ENCODE results near the gene JADE3. TPM values are rescaled to one million over a fixed set of nuclear protein-coding genes. Genes with fewer than 3 reads are reported as not detected.

JADE3 gene
- 7.4 TPM for total RNA-seq

GRCh38 chrX:46912098-46912602 is at the start of gene JADE3:
Gene JADE3, plus strand, starts transcription at chrX:46912421. Its CDS starts 72,474 bp downstream, at chrX:46984895.
- intact Hi-C loops (cut with DNase I): no loop called here

DNA sequence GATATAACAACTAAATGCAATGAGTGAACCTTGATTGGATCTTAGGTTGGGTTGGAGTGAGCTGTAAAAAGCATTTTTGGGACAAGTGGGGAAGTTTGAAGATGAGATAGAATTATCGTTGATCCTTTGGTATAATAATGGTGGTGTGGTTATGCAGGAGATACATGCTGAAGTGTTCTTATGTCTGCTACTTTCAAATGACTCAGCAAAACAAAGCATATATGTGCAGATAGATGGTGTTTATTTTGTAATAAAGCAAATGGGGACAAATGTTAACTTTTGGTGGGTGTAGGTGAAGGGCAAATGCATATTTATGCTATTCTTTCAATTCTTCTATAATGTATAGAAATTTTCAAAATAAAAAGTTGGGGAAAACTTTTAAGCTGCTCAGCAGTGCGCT is 49.1 kb upstream of the JADE3 start:
- ATAC-seq: no peak
- intact Hi-C loops (cut with DNase I): no loop called here
- DNase-seq (ENCODE audit: low spot score): no peak

More at GRCh38 chrX:46912098-46912602, at the start of gene JADE3:
- DNase-seq (ENCODE audit: low spot score) (peak; percentile 81), ATAC-seq (peak; percentile 95)

DNA sequence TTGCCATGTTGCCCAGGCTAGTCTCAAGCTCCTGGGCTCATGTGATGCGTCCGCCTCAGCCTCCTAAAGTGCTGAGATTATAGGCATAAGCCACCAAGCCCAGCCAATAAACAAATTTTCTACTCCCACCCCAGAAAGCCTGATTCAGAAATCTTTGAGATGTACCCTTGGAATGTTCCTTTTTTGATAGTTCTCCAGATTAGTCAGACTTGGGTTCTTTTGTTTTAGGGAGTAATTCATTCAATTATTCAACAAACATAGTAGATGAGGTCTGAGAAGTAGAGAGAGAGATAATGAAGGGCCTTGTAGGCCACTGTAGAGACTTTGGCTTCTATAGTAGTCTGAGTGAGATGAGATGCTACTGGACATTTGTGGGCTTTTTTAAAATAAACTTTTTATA is 47.6 kb upstream of the JADE3 start:
- DNase-seq (ENCODE audit: low spot score) (no peak), ATAC-seq (no peak)
- intact Hi-C loops (cut with DNase I): no loop called here

GRCh38 chrX:46865281-46865680 is 46.9 kb upstream of the JADE3 start:
- intact Hi-C loops (cut with DNase I): no loop called here
- DNase-seq (ENCODE audit: low spot score) (no peak), ATAC-seq (no peak)

DNA sequence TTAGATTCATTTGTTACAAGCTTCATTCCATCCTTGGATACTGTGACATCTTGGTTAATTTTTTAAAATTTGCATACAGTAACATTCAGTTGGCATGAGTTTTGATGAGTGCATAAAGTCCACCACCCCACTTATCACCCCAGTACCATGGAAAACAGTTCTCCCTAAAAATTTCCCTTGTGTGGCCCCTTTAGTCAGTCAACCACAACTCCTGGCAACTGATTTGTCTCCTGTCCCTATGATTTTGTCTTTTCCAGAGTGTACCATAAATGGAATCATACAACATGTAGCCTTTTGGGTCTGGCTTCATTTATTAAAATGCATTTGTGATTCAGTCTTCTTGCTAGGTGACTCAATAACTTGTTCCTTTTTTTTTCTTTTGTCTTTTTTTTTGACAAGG is 45.5 kb upstream of the JADE3 start:
- ATAC-seq: no peak
- intact Hi-C loops (cut with DNase I): no loop called here
- no peak for DNase-seq (ENCODE audit: low spot score)

- DNase-seq (ENCODE audit: low spot score) (no peak), ATAC-seq (no peak)
- intact Hi-C loops (cut with DNase I): no loop called here
These were observed 38.5 kb upstream of the JADE3 start for GRCh38 chrX:46873746-46874145.

GRCh38 chrX:46876901-46877300 is 35.3 kb upstream of the JADE3 start:
- no peak for ATAC-seq
- intact Hi-C loops (cut with DNase I): no loop called here
- DNase-seq (ENCODE audit: low spot score): no peak

DNA sequence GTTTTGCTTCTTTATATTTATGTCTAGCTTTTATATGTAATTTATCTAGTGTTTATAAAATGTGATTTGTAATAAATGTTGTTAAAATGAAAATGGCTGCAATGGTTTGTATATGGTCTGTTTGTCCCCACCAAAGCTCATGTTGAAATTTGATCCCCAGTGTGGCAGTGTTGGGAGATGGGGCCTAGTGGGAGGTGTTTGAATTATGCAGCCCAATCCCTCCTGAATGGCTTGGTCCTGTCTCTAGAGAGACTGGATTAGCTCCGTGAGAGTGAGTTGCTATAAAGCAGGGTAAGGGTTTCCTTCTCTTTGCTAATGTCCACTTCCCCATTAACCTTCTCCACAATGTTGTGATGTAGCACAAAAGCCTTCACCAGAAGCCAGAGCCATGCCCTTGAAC is 30.0 kb upstream of the JADE3 start:
- no peak for ATAC-seq
- DNase-seq (ENCODE audit: low spot score): no peak
- intact Hi-C loops (cut with DNase I): no loop called here

DNA sequence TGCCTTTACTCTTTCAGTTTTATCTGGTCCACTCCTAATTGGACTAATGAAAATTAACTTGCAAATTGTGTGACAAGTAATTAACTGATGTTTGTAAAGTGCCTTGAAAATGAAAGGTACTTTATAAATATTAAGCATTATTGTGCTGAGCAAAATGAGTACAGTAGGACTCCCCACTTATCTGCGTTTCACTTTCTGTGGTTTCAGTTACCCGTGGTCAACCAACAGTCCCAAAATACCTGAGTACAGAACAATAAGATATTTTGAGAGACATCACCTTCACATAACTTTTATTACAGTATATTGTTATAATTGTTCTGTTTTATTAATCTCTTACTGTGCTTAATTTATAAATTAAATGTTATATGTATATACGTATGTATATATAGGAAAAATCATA is 27.4 kb upstream of the JADE3 start:
- DNase-seq (ENCODE audit: low spot score) (no peak), ATAC-seq (no peak)
- intact Hi-C loops (cut with DNase I): no loop called here

- no peak for ATAC-seq
- no peak for DNase-seq (ENCODE audit: low spot score)
- intact Hi-C loops (cut with DNase I): no loop called here
These were observed 14.0 kb upstream of the JADE3 start for GRCh38 chrX:46898207-46898606.

GRCh38 chrX:46903458-46904242 is 8.6 kb upstream of the JADE3 start:
- intact Hi-C loops (cut with DNase I): no loop called here
- DNase-seq (ENCODE audit: low spot score) (peak; percentile 84), ATAC-seq (peak; percentile 99)

DNA sequence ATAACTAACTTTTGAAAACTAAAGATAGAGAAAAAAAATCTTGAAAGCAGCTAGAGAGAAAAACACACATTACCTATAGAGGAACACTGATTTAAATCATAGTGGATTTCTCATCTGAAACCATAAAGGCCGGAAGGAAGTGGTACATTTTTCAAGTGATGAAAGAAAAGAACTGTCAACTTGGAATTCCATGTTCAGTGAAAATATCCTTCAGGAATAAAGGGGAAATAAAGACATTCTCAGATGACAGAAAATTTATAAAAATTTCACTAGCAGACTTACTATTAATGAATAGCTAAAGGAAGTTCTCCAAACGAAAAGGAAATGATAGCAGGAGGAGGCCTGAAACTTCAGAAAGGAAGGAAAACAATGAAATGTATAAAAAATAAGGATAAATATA is 7.6 kb upstream of the JADE3 start:
- DNase-seq (ENCODE audit: low spot score) (no peak), ATAC-seq (no peak)
- intact Hi-C loops (cut with DNase I): no loop called here

DNA sequence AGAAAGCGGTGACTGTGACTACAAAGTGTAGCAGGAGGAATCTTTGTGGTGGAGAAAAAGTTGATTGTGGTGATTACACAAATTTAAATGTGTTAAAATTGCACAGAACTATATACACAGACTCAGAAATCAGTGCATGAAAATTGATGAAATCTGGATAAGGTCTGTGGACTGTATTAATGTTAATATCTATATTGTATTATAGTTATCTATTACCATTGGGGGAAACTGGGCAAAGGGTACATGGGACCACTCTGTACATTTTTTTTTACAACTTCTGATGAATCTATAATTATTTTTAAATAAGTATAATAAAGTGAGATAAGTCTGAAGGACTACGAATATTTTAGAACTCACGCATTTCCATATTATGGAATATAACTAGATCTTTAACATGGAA is 1.8 kb upstream of the JADE3 start:
- DNase-seq (ENCODE audit: low spot score): no peak
- intact Hi-C loops (cut with DNase I): no loop called here
- ATAC-seq: no peak

- ATAC-seq: peak; percentile 57
- DNase-seq (ENCODE audit: low spot score): peak; percentile 59
- intact Hi-C loops (cut with DNase I): no loop called here
These were observed 626 bp downstream of the JADE3 start for GRCh38 chrX:46912603-46913491.

DNA sequence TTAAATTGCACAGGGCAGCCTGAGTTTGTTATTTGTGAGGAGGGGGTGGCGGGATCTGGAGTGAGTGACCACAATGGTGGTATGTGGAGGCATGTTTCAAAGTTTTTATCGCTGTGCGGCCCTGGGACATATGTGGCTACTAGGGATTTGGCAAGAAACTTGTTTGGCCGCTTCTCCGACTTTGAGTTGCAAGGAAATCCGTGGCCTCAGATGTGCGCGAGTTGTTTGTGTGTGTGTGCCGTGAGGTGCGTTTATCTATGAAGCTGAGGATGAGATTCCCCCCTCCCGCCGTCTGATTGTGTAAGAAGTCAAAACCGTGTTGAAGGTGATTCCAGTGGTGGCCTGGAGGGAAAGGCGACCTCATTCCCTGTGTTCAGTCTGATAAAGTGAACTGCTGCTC is 1.4 kb downstream of the JADE3 start:
- intact Hi-C loops (cut with DNase I): no loop called here
- ATAC-seq: peak; percentile 44
- no peak for DNase-seq (ENCODE audit: low spot score)

DNA sequence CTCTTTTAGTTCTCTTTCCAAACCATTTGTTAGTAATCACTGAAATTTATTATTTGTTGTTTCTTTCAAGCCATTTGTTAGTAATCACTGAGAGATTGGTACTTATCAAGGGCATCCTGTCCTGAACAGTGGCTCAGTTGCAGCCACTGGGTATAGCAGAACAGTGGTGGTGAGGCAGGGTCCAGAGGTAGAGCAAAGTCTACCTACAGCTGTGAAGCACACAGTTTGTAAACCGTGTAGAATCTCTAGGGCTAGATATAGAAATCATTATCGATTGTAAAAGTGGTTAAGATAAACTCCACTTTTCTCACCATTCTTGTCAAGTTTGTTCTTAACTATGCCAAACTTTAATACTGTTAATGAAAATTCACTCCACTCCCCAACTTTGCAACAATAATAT is 4.1 kb downstream of the JADE3 start:
- ATAC-seq (no peak), DNase-seq (ENCODE audit: low spot score) (no peak)
- intact Hi-C loops (cut with DNase I): no loop called here

- intact Hi-C loops (cut with DNase I): no loop called here
- DNase-seq (ENCODE audit: low spot score): no peak
- no peak for ATAC-seq
These were observed 5.4 kb downstream of the JADE3 start for GRCh38 chrX:46917622-46918021.

GRCh38 chrX:46918434-46918833 is 6.2 kb downstream of the JADE3 start:
- ATAC-seq (no peak), DNase-seq (ENCODE audit: low spot score) (no peak)
- intact Hi-C loops (cut with DNase I): no loop called here

- no peak for DNase-seq (ENCODE audit: low spot score)
- ATAC-seq: no peak
- intact Hi-C loops (cut with DNase I): no loop called here
These were observed 8.0 kb downstream of the JADE3 start for GRCh38 chrX:46920235-46920634.

DNA sequence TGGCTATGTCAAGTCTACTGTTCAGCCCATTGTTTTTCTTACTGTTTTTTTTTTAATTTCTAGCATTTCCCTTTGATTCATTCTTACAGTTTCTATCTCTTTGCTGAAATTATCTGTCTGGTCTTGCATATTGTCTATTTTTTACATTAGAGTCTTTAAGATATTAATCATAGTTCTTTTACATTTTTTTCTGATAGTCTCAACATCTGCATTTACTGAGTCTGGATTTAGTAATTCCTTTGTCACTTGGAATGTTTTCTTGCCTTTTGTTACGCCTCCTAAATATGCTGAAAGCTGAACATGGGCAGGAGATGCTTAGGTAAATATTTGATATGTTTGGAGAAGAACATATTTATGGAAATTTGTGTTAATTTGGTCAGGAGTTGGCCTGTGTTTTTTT is 10.4 kb downstream of the JADE3 start:
- intact Hi-C loops (cut with DNase I): no loop called here
- DNase-seq (ENCODE audit: low spot score): no peak
- no peak for ATAC-seq

All from sciatic nerve (tissue), 2 donors.